HG03442 (cell line): ENCODE measurements around the gene TAF3.
"Not testable (repeated sequence)": the region's sequence is repeated elsewhere in the genome, so short reads cannot be mapped to it uniquely, and the experiment has no call there.

Experiments
- ATAC-seq: cut with Tn5 transposase; IDR thresholded peaks from one replicate; pipeline ENCODE4 v1.9.1; 2021; ENCODE audit warnings: mild to moderate bottlenecking, moderate library complexity; ENCODE audit not compliant: unreplicated experiment

The TAF3 gene

GRCh38 chr10:7818295-7819120 lies at the start of gene TAF3:
Gene TAF3, plus strand, starts transcription at chr10:7818505. Its CDS starts 205 bp downstream, at chr10:7818710.
- peak; percentile 83 for ATAC-seq

DNA sequence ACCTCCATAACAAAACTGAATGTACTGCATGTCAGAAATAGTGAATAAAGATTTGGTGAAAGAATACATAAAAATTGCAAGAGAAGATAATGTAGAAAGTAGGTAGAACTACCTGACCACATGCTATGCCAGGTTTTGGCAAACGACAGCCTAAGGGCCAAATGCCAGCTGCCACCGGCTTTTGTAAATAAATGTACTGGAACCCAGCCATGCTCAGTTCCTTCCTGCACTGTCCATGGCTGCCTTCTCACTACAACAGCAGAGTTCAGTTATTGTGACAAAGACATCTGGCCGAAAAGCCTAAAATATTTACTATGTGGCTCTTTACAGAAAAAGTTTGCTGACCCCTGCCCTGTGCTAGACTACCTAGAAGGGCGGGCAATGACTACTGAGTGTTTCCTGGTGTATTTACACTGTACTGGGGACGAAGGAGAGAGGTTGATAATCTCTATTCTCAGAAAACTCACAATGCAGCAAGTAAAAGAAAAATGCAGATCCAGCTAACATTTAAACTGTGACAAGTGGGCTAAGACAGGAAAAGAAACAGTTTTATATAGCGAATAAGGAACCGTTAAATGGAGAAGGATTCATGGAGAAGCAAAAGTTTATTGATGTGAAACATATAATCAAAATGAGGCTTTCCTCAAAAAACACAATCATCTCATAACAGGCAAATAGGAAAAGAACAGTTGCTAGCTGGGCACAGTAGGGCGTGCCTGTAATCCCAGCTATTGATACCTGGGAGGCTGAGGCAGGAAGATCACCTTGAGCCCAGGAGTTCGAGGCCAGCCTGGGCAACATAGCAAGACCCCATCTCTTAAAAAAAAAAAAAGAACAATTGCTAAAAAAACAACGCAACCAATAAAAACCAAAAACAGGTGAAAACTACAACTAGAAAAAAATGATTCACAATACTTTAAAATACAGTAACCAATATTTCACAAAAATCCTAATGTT lies 44.2 kb upstream of the TAF3 start:
- ATAC-seq: no peak

GRCh38 chr10:7776777-7777176 lies 41.5 kb upstream of the TAF3 start:
- ATAC-seq: no peak

DNA sequence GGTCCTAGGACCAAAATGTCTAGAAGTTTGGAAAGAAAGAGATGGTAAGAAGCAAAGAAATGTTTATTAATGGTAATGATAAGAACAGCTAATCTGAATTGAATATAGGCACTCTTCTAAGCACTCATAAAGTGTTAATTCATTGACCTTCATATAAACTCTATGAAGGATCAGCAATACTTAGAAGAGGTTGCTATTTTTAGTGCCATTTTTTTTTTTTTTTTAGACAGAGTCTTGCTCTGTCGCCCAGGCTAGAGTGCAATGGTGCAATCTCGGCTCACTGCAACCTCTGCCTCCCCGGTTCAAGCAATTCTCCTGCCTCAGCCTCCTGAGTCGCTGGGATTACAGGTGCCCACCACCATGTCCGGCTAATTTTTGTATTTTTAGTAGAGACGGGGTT lies 36.1 kb upstream of the TAF3 start:
- ATAC-seq: not testable (repeated sequence)

DNA sequence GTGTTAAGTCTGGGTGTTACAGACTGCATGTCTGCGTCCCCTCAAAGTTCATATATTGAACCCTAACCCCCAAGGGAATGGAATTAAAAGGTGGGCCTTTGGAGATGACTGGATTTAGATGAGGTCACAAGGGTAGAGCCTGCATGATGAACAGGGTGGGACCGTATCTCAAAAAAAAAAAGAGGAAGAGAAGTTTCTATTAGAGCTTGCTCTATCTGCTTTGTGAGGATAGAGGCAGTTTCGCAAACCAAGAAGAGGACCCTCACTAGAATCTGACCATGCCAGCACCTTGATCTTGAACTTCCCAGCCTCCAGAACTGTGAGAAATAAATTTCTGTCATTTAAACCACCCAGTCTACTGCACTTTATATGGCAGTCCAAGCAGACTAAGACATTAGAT lies 31.9 kb upstream of the TAF3 start:
- no peak for ATAC-seq

DNA sequence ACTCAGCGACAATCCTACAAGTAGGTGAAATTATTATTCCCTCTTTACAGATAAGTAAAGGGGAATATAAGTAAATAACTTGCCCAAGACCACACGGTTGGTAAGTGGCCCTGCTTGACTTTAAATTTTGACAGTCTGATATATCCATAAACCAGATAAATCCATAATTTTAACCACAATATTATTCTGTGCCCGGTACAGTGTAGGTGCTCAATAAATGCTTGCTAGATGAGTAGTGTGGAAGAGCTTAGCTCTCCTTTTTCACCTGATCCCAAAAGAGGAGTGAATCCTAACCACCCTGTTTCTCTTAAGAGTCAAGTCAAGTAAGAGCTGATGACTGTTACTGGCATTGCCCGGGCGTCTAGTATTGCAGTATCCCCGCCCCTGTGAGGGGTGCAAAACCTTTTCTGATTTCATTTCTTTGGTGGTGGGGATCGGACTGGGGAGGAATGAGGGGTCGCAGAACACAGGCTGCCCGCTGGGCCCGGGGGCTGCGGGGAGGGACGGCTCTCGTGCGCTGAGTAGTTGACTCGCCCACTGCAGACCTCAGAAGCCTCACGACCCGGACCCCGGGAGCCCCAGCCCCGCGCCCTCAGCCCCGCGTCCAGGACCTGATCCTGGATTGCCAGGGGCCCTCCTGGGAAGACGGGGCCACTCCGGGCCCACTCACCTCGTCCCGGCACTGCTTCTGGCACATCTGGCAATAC lies 31.0 kb upstream of the TAF3 start:
- peak; percentile 4 for ATAC-seq

- ATAC-seq: peak; percentile 93
Observed at GRCh38 chr10:7787857-7788638, 30.3 kb upstream of the TAF3 start, which contains the start of the genes ATP5F1C and KIN. Gene ATP5F1C, plus strand, starts transcription at chr10:7788177. Its CDS starts 31 bp downstream, at chr10:7788208. Gene KIN, minus strand, starts transcription at chr10:7787993. Its CDS starts 60 bp downstream, at chr10:7787933.

DNA sequence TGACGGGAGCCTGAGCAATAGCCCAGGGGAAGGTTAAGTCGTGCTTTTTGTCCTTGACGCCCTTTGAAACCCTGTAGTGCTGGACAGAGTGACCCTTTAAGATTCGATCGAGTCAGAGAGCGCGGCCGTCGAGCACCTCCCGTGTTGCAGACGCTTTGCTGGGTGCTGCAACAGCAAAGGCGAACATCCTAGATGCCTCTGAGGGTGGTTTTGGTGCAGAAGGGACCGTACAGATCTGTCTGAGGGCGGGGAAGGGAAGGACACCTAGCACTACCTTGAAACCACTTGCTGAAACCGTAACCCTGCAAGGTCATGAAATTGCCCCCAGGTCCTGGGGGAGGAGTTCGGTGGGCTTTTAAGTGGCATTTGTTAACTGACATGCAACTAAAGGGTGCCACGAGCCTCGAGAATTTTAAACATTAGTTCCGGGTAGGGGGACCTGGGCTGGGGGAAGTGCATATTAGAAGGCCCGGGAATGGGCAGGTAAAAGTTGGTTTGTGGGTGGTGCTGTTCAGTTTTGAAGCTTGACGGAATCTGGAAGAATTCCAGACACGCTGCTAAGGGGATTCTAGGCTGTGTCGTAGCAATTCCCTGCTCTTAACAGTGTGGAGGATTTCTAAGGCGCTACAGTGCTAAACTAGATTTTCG lies 29.5 kb upstream of the TAF3 start:
- peak; percentile 12 for ATAC-seq

DNA sequence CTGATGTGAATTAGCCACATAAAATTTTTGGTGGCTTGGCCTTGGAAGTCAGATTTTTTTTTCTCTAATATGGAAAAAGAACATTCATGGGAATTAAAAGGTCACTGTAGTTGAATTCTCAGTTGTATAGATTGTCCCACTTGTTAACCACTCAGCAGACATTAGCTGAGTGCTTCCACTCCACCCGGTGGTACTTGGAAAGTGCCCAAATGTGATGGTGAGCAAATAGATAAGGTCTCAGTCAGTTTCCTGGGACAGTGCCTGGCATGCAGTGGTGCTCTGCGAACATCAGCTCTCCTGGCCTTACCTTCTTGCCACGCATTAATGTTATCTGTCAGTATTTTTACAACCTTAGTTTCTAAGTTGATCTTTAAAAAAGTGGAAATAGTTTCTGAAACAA lies 28.9 kb upstream of the TAF3 start:
- ATAC-seq: no peak

GRCh38 chr10:7792541-7792940 lies 25.8 kb upstream of the TAF3 start:
- ATAC-seq: no peak

- ATAC-seq: no peak
Observed at GRCh38 chr10:7794251-7795026, 23.9 kb upstream of the TAF3 start.

DNA sequence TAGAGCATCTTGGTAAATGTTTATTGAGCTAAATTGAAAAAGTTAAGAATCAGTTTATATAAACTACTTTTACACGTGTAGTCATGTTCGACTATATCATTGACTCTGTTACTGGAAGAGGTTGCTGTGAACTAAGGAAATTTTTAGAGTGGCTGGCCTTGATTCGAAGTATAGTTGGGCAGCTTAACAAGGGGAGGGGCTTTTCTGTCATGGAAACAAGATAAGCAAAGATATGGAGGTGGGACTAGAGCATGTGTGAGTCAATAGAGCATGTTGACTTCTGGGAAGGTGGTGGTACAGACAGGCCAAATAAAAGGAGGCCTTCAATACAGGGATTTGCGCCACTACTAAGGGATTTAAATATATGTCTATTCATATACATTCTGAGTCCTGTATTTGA lies 22.7 kb upstream of the TAF3 start:
- no peak for ATAC-seq

- ATAC-seq: no peak
Observed at GRCh38 chr10:7797582-7797981, 20.7 kb upstream of the TAF3 start.

DNA sequence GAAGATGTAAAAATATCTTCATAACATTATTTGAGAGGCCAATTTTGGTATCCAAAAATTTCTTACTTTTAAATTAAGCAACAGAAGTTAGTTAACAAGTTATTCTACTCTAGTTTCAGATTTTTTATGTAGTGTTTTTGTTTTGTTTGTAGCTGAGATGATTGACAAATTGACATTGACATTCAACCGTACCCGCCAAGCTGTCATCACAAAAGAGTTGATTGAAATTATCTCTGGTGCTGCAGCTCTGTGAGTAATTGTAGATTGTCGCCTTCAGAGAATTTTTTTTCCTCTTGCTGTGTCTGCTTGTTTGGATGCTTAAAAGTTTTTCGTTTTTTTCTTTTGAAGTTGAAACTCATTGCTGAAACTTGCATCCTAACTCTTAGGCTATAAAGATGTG lies 15.7 kb upstream of the TAF3 start:
- no peak for ATAC-seq

- no peak for ATAC-seq
Observed at GRCh38 chr10:7804216-7804615, 14.1 kb upstream of the TAF3 start.

DNA sequence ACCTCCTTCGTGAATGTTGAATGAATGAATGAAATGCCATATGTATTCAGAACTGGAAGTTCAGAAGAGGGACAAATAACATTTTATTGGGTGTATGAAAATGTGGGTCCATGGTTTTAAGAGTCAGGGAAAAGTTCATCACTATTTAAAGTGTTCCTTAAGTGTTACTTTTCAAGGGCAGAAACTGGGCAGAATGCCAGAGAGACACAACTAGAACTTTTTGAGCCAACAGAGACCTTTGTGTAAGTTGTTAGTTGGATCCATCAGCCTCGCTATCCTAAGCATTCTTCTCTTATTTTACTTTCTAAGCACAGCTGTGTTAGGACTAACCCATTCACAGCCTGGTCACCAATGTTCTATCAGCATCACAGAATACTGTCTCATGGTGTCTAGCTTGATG lies 13.6 kb upstream of the TAF3 start:
- no peak for ATAC-seq

GRCh38 chr10:7808686-7809267 lies 9.5 kb upstream of the TAF3 start:
- ATAC-seq: no peak

DNA sequence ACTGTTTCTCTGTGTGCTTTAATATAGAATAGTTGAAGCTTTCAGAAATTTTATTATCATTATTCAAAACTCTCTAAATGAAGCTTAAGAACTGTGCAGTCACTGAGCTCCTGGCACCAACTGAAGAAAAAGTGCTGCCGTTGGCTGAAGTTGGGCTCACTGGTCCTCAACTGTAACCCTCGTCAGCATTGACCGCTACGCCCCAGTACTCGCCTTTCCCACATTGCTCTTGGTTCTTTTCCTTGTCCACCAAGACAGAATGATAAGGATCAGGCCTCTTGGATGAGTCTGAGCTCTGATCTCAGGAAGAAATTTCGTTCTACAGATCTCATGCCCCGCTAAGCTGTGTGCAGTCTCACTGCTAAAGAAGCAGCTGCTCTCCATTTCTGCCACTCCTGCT lies 7.9 kb upstream of the TAF3 start:
- no peak for ATAC-seq

- ATAC-seq: no peak
Observed at GRCh38 chr10:7811000-7811399, 7.3 kb upstream of the TAF3 start.
